Neural cell (in vitro differentiated cells): ENCODE data around the gene STRN. TPM values are rescaled to one million over a fixed set of nuclear protein-coding genes. Genes with fewer than 3 reads are reported as not detected.
"Not testable (repeated sequence)": the region's sequence is repeated elsewhere in the genome, so short reads cannot be mapped to it uniquely, and the experiment has no call there.

Experiments
- H2AFZ ChIP-seq: fragments of 200-600, 300-800 bp; sonication (generic), shearing (Covaris generic); 2 replicates; pipeline ENCODE4 v1.6.0; 2014; ENCODE audit warnings: low read depth, mild to moderate bottlenecking, antibody characterized with exemption, low read length, moderate library complexity
- H3F3A ChIP-seq: fragments of 200-600 bp; shearing (Covaris generic); 2 replicates; pipeline ENCODE4 v1.6.1; 2016; ENCODE audit warnings: mild to moderate bottlenecking, moderate library complexity, mixed read lengths, antibody characterized with exemption, low read length; ENCODE audit not compliant: insufficient read depth, poor library complexity, severe bottlenecking
- H3K27ac ChIP-seq: fragments of 200-600, 300-800 bp; sonication (generic), shearing (Covaris generic); 2 replicates; pipeline ENCODE4 v1.5.1; 2014; ENCODE audit warnings: mild to moderate bottlenecking, low read length, moderate library complexity
- H3K27me3 ChIP-seq: fragments of 300-800, 200-600 bp; sonication (generic), shearing (Covaris generic); 2 replicates; pipeline ENCODE4 v1.6.0; 2014; ENCODE audit warnings: mild to moderate bottlenecking, low read depth, low read length, moderate library complexity; ENCODE audit not compliant: insufficient read depth
- H3K36me3 ChIP-seq: fragments of 300-800, 200-600 bp; sonication (generic), shearing (Covaris generic); 2 replicates; pipeline ENCODE4 v1.5.1; 2014; ENCODE audit warnings: mild to moderate bottlenecking, antibody characterized with exemption, low read length, moderate library complexity; ENCODE audit not compliant: insufficient read depth
- H3K4me2 ChIP-seq: fragments of 300-800, 200-600 bp; sonication (generic), shearing (Covaris generic); 2 replicates; pipeline ENCODE4 v1.6.0; 2014; ENCODE audit warnings: mild to moderate bottlenecking, low read length
- H3K4me3 ChIP-seq: fragments of 300-800, 200-600 bp; sonication (generic), shearing (Covaris generic); 2 replicates; pipeline ENCODE4 v1.5.1; 2014; ENCODE audit warnings: mild to moderate bottlenecking, low read length, moderate library complexity
- H3K79me2 ChIP-seq: fragments of 200-600 bp; shearing (Covaris generic); replicated peaks from 2 replicates; pipeline ENCODE4 v1.6.0; 2014; ENCODE audit warnings: mild to moderate bottlenecking, low read length, moderate library complexity; ENCODE audit not compliant: insufficient read depth
- H3K9ac ChIP-seq: fragments of 300-800, 200-600 bp; sonication (generic), shearing (Covaris generic); 2 replicates; pipeline ENCODE4 v1.6.1; 2016; ENCODE audit warnings: mild to moderate bottlenecking, low read length, mixed read lengths
- H3K9me2 ChIP-seq: fragments of 200-600 bp; shearing (Covaris generic); 2 replicates; pipeline ENCODE4 v1.6.1; 2016; ENCODE audit warnings: mild to moderate bottlenecking, low read length, mixed read lengths; ENCODE audit not compliant: insufficient read depth
- H3K9me3 ChIP-seq: fragments of 200-600, 300-800 bp; sonication (generic), shearing (Covaris generic); 2 replicates; pipeline ENCODE4 v1.6.1; 2016; ENCODE audit warnings: mild to moderate bottlenecking, mixed run types, low read length, moderate library complexity, mixed read lengths
- H4K20me1 ChIP-seq: fragments of 200-600 bp; shearing (Covaris generic); 2 replicates; pipeline ENCODE4 v1.6.1; 2016; ENCODE audit warnings: mild to moderate bottlenecking, mixed run types; ENCODE audit not compliant: insufficient read depth
- CTCF ChIP-seq: fragments of 450-650 bp; IDR thresholded peaks from 2 replicates; pipeline ENCODE4 v1.5.1; 2014; ENCODE audit warnings: antibody characterized with exemption, mild to moderate bottlenecking, moderate library complexity; ENCODE audit not compliant: poor library complexity, severe bottlenecking
- EZH2 ChIP-seq: fragments of 200-600, 300-800 bp; shearing (Covaris generic), sonication (generic); IDR thresholded peaks from 2 replicates; pipeline ENCODE4 v1.6.1; 2014; ENCODE audit warnings: antibody characterized with exemption, low read length, borderline replicate concordance, mild to moderate bottlenecking; ENCODE audit not compliant: insufficient read depth, poor library complexity, severe bottlenecking
- POLR2AphosphoS5 ChIP-seq: IDR thresholded peaks from 2 replicates; pipeline ENCODE4 v1.6.1; 2012
- RAD21 ChIP-seq: fragments of 450-650 bp; conservative IDR thresholded peaks from 2 replicates; pipeline ENCODE4 v1.6.1; 2014; ENCODE audit warnings: antibody characterized with exemption, mild to moderate bottlenecking, moderate library complexity
- REST ChIP-seq: IDR thresholded peaks from 2 replicates; pipeline ENCODE4 v1.6.1; 2012; ENCODE audit warnings: borderline replicate concordance
- TAF1 ChIP-seq: IDR thresholded peaks from 2 replicates; pipeline ENCODE4 v1.6.1; 2012; ENCODE audit warnings: low read depth
- polyA plus RNA-seq: library from polyadenylated mRNA; depleted of rRNA; stranded (reverse); fragments of >200 nt; gene quantifications from 2 replicates; pipeline ENCODE4 v1.2.3, GENCODE V29; 2014

Gene STRN
- polyA plus RNA-seq, 1 donor from 2014 or later: 9.9 TPM

GRCh38 chr2:36999416-36999815 lies 33.1 kb upstream of the STRN start:
- H3K36me3 ChIP-seq: peaks cover 16% of the 10 kb centered on the region
- not testable (repeated sequence) for H3F3A ChIP-seq, H2AFZ ChIP-seq

GRCh38 chr2:36993841-36994620 lies 27.7 kb upstream of the STRN start:
- Histone ChIP-seq H3K4me3 (no peak overlapping the region), H3K9me2 (no peaks in the 10 kb centered on the region), H3K9ac (no peak overlapping the region), H3F3A (no peaks in the 10 kb centered on the region), H3K4me2 (no peak overlapping the region), H2AFZ (no peak overlapping the region), H4K20me1 (no peaks in the 10 kb centered on the region), H3K27me3 (no peaks in the 10 kb centered on the region), H3K9me3 (no peaks in the 10 kb centered on the region), H3K79me2 (no peaks in the 10 kb centered on the region), H3K36me3 (peaks cover 15% of the 10 kb centered on the region), H3K27ac (no peak overlapping the region)
- no peak for TF ChIP-seq TAF1
- no peak for TF ChIP-seq REST
- no peak for TF ChIP-seq RAD21

More at GRCh38 chr2:36999416-36999815, 33.1 kb upstream of the STRN start:
- H3K79me2 ChIP-seq, H3K9ac ChIP-seq, H3K4me2 ChIP-seq, H3K27me3 ChIP-seq, H3K9me3 ChIP-seq, H4K20me1 ChIP-seq, H3K9me2 ChIP-seq, H3K4me3 ChIP-seq, H3K27ac ChIP-seq: not testable (repeated sequence)

GRCh38 chr2:36988008-36988407 lies 21.7 kb upstream of the STRN start:
- Histone ChIP-seq H3K4me3 (no peak overlapping the region), H3K27ac (no peak overlapping the region), H3F3A (no peaks in the 10 kb centered on the region), H2AFZ (no peak overlapping the region), H3K79me2 (no peaks in the 10 kb centered on the region), H3K9ac (no peak overlapping the region), H3K9me3 (no peaks in the 10 kb centered on the region), H3K4me2 (no peak overlapping the region), H3K27me3 (no peaks in the 10 kb centered on the region), H3K36me3 (peaks cover 4% of the 10 kb centered on the region), H3K9me2 (no peaks in the 10 kb centered on the region), H4K20me1 (no peaks in the 10 kb centered on the region)
- TF ChIP-seq TAF1 (no peak), CTCF (no peak), POLR2AphosphoS5 (no peak), EZH2 (no peak)
